HepG2 (cell line): ENCODE data around the gene ZDHHC14. TPM values are rescaled to one million over a fixed set of nuclear protein-coding genes. Genes with fewer than 3 reads are reported as not detected.

Source experiments
- ATF1 ChIP-seq: IDR thresholded peaks from 2 replicates; pipeline ENCODE4 v1.6.1; 2016; ENCODE audit warnings: mild to moderate bottlenecking, control low read depth
- FOXK2 ChIP-seq: fragments of 450-650 bp; IDR thresholded peaks from 2 replicates; pipeline ENCODE4 v1.6.1; 2016
- MAFG ChIP-seq: sonication (generic); formaldehyde crosslinking; IDR thresholded peaks from 2 replicates; pipeline ENCODE4 v1.5.1; 2020; ENCODE audit warnings: mild to moderate bottlenecking, missing genetic modification reagents
- MATR3 ChIP-seq: sonication (generic); formaldehyde crosslinking; IDR thresholded peaks from 2 replicates; pipeline ENCODE4 v1.4.0; 2020; ENCODE audit warnings: missing genetic modification reagents
- PAF1 ChIP-seq: IDR thresholded peaks from 2 replicates; pipeline ENCODE4 v1.6.1; 2016; ENCODE audit warnings: missing genetic modification reagents, missing compliant biosample characterization
- ZNF460 ChIP-seq: sonication (generic); formaldehyde crosslinking; IDR thresholded peaks from 2 replicates; pipeline ENCODE4 v1.5.1; 2020; ENCODE audit warnings: missing genetic modification reagents, mild to moderate bottlenecking, borderline replicate concordance
- polyA plus RNA-seq, 8 experiments: library from polyadenylated mRNA; depleted of rRNA in 3 of 8; stranded (reverse) in 7 of 8; unstranded in 1 of 8; fragments of >200 nt; fragmentation: Illumina TruSeq in 4 of 8; extraction: Trizol in 4 of 8; gene quantifications; 2 replicates each; pipeline versions ENCODE4 v1.2.1 to v1.2.3, GENCODE V29; 2011 to 2016; ENCODE audit warnings: low read depth in 4 of 8, missing spikeins in 1 of 8, mixed read lengths in 1 of 8; ENCODE audit not compliant: insufficient read depth in 1 of 8
- total RNA-seq, 5 experiments: library from RNA; depleted of rRNA; stranded (reverse); fragments of >200 nt; fragmentation: Illumina TruSeq; extraction: Trizol; gene quantifications; 2 replicates each; pipeline ENCODE4 v1.2.3, GENCODE V29; 2016; ENCODE audit warnings: low read depth in 1 of 5
- TF ChIP-seq, protein P1 (sequence below): sonication (generic); formaldehyde crosslinking; IDR thresholded peaks from 2 replicates; pipeline ENCODE4 v1.4.0; 2020; ENCODE audit warnings: mild to moderate bottlenecking, missing genetic modification reagents, borderline replicate concordance
- TF ChIP-seq, protein P2 (sequence below): sonication (generic); formaldehyde crosslinking; IDR thresholded peaks from 2 replicates; pipeline ENCODE4 v1.8.0; 2022; ENCODE audit warnings: mild to moderate bottlenecking, missing genetic modification reagents
- TF ChIP-seq, protein P3 (sequence below): IDR thresholded peaks from 2 replicates; pipeline ENCODE4 v1.6.1; 2012; ENCODE audit warnings: low read length, improper control_type of control experiment

ZDHHC14 gene
- total and polyA plus RNA-seq, 2 of the 13 experiments (the other 11 are each of a cell fraction or from before 2014, with no cell fraction given): 3.7 to 9.5 TPM

DNA sequence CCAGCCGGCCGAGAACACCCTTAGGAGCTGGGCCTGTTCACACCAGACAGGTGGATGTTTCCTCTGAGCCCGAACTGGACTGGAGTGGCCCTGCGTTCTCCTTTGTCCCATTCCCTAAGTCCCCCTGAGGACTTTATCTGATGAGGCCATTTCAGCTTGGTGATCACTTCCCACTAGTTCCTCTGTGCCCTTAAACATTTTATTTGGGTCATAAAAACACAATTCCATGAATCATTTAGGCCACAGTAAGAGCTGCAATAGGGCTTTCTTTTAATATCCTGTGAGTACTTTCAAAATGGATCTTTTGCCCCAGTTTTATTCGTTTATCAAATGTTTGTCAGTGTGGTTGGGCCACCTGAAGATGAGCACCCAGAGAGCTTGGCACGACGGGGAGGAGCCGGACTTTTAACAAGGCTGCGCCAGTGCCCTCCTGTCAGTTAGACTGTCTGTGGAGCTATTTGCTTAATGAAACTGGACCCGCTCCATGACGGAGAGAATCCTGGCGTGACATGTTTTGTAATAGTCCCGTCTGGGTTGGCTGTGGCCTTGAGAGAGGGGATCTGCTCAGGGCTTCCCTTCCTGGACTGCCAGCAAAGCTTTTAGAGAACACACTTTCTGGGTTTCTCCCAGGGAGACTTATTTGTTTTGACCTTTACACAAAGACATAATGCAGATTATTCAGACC is 53.5 kb downstream of the ZDHHC14 start (continued):
- TF ChIP-seq, protein P1, sequence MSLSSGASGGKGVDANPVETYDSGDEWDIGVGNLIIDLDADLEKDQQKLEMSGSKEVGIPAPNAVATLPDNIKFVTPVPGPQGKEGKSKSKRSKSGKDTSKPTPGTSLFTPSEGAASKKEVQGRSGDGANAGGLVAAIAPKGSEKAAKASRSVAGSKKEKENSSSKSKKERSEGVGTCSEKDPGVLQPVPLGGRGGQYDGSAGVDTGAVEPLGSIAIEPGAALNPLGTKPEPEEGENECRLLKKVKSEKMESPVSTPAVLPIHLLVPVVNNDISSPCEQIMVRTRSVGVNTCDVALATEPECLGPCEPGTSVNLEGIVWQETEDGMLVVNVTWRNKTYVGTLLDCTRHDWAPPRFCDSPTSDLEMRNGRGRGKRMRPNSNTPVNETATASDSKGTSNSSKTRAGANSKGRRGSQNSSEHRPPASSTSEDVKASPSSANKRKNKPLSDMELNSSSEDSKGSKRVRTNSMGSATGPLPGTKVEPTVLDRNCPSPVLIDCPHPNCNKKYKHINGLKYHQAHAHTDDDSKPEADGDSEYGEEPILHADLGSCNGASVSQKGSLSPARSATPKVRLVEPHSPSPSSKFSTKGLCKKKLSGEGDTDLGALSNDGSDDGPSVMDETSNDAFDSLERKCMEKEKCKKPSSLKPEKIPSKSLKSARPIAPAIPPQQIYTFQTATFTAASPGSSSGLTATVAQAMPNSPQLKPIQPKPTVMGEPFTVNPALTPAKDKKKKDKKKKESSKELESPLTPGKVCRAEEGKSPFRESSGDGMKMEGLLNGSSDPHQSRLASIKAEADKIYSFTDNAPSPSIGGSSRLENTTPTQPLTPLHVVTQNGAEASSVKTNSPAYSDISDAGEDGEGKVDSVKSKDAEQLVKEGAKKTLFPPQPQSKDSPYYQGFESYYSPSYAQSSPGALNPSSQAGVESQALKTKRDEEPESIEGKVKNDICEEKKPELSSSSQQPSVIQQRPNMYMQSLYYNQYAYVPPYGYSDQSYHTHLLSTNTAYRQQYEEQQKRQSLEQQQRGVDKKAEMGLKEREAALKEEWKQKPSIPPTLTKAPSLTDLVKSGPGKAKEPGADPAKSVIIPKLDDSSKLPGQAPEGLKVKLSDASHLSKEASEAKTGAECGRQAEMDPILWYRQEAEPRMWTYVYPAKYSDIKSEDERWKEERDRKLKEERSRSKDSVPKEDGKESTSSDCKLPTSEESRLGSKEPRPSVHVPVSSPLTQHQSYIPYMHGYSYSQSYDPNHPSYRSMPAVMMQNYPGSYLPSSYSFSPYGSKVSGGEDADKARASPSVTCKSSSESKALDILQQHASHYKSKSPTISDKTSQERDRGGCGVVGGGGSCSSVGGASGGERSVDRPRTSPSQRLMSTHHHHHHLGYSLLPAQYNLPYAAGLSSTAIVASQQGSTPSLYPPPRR: no peak
- TF ChIP-seq ZNF460 (CRISPR knock-in tag) (no peak), MATR3 (no peak), PAF1 (CRISPR knock-in tag) (no peak), FOXK2 (no peak), MAFG (CRISPR knock-in tag) (no peak), ATF1 (no peak; the same call in 1 of the 2 replicates)
- TF ChIP-seq, protein P2, sequence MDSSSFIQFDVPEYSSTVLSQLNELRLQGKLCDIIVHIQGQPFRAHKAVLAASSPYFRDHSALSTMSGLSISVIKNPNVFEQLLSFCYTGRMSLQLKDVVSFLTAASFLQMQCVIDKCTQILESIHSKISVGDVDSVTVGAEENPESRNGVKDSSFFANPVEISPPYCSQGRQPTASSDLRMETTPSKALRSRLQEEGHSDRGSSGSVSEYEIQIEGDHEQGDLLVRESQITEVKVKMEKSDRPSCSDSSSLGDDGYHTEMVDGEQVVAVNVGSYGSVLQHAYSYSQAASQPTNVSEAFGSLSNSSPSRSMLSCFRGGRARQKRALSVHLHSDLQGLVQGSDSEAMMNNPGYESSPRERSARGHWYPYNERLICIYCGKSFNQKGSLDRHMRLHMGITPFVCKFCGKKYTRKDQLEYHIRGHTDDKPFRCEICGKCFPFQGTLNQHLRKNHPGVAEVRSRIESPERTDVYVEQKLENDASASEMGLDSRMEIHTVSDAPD (CRISPR knock-in tag): no peak
- TF ChIP-seq, protein P3, sequence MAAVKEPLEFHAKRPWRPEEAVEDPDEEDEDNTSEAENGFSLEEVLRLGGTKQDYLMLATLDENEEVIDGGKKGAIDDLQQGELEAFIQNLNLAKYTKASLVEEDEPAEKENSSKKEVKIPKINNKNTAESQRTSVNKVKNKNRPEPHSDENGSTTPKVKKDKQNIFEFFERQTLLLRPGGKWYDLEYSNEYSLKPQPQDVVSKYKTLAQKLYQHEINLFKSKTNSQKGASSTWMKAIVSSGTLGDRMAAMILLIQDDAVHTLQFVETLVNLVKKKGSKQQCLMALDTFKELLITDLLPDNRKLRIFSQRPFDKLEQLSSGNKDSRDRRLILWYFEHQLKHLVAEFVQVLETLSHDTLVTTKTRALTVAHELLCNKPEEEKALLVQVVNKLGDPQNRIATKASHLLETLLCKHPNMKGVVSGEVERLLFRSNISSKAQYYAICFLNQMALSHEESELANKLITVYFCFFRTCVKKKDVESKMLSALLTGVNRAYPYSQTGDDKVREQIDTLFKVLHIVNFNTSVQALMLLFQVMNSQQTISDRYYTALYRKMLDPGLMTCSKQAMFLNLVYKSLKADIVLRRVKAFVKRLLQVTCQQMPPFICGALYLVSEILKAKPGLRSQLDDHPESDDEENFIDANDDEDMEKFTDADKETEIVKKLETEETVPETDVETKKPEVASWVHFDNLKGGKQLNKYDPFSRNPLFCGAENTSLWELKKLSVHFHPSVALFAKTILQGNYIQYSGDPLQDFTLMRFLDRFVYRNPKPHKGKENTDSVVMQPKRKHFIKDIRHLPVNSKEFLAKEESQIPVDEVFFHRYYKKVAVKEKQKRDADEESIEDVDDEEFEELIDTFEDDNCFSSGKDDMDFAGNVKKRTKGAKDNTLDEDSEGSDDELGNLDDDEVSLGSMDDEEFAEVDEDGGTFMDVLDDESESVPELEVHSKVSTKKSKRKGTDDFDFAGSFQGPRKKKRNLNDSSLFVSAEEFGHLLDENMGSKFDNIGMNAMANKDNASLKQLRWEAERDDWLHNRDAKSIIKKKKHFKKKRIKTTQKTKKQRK: no peak
